H1 (cell line): ENCODE measurements around the gene HSD17B2. TPM values are rescaled to one million over a fixed set of nuclear protein-coding genes. Genes with fewer than 3 reads are reported as not detected.

Source experiments
- KDM1A ChIP-seq: fragments of 200-600, 300-600 bp; sonication (generic); IDR thresholded peaks from 2 replicates; pipeline ENCODE4 v1.7.1; 2016; ENCODE audit warnings: mild to moderate bottlenecking, low read length, borderline replicate concordance
- SP1 ChIP-seq: IDR thresholded peaks from 2 replicates; pipeline ENCODE4 v1.6.1; 2011; ENCODE audit warnings: low read depth, low read length
- polyA plus RNA-seq, 7 experiments: library from polyadenylated mRNA; depleted of rRNA in 3 of 7; stranded (reverse) in 5 of 7; unstranded in 2 of 7; fragments of >200 nt in 5 of 7; fragments of 200-250 nt in 2 of 7; gene quantifications; 1 replicate in 5 of 7; 2 replicates in 1 of 7; 4 replicates in 1 of 7; pipeline versions ENCODE4 v1.2.1 to v1.2.3, GENCODE V29; 2011 to 2013; ENCODE audit warnings: missing spikeins in 2 of 7, mixed read lengths in 2 of 7
- total RNA-seq: library from RNA; stranded (reverse); fragmentation: NEBNext Ultra II Directional; extraction: Animal tissue kit (Norgen Biotek cat#: 25700); gene quantifications from 2 replicates; pipeline ENCODE4 v1.2.1, GENCODE V29; 2021

The HSD17B2 gene
- total and polyA plus RNA-seq, 2 of the 8 experiments (the other 6 are each of a cell fraction or from before 2014, with no cell fraction given), result not detected

DNA sequence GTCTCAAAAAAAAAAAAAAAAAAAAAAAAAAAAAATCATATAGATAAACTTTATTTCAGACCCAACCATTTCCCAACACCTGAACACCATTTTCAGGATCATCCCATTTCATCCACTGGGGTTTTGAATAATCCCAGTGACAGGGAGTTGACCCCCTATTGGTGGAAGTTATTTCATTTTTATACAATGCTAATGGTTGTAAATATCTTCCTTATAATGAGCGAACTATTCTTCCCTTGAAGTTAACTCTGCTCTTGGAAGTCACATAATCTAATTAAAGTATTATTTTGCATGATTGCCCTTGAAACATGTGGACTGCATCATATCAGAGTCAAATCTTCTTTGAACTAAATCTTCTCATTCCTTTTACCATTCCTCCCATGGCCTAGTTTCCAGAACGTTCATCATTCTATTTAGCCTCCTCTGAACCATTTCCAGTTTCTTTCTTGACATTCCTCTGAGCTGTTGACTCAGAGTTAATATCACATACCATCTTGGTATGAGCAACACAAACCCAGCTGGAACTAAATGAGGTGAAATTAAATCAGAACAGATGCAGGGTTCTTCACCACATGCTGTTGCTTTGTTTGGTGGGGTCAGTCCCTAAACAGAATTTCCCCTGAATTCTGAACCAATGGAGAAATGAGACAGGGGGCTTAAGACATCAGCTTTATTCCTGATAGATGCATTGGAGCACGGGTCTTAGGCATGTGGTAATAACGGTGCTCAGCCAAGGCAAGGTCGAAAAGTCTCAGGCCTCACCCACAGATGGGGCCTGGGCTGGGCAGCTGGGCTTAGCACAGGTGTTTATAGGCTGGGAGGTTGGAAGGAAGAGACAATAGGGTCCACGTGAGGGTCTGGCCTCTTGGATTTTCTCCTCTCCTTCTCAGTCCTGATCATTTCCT, 8.9 kb downstream of the HSD17B2 start (continued):
- TF ChIP-seq KDM1A (no peak), SP1 (no peak)
